ENCODE measurements around the gene ITPK1. TPM values are rescaled to one million over a fixed set of nuclear protein-coding genes. Genes with fewer than 3 reads are reported as not detected.

ITPK1 gene
- total RNA-seq, 2 donors from 2014 or later, result 77.1 to 118 TPM

DNA sequence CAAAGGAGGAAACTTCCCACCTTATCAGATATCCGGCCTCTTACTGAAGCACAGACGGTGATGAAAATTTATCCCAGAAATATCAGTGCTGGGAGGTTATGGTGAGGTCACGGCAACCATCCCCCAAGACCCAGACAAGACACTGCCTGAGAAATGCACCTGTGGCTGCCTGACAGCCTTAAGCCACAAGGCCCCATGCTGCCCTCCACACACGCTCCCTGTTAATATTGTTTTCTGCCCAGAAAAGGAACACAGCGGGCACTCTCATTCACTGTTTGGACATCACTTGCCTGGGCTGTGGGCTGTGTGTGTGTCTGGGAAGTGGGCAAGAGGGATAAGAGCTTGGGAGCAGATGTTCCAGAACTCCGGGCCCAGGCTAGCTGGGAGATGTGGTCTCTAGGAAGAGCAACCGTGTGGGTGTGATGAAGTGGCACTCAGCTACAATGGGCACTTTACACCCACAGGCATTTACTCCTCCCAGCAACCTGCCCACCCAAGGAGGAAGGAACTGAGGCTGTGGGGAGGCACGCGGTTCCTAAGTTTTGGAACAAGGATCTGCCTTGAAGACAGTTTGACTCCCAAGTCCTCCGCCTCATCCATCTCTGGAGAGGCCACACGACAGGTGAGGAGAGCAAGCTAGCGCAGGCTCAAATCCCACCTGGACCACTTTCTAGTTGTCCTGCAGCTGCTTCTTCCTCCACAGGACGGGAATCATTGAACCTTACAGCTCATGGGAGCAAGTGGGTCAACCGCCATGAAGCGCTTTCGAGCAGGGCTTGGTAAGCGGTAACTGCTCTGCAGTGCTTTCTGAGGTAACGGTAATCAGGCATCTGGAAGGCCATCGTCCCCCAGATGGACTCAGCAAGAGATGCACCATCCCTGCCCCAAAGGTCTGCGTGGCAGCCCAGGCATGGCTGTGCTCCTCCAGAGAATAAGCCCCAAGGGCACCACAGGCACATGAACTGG lies 101.4 kb downstream of the ITPK1 start:
- no peaks in the 10 kb centered on the region for H3K36me3 ChIP-seq
- no peaks in the 10 kb centered on the region for H3K9me3 ChIP-seq
- no peak overlapping the region for H3K27ac ChIP-seq
- no peak for DNase-seq (ENCODE audit: low spot score)
- H3K4me1 ChIP-seq (replicated peaks), result peaks cover 13% of the 10 kb centered on the region
- TF ChIP-seq POLR2AphosphoS5 (IDR thresholded peaks at IDR 0.05) (no peak), POLR2A (IDR thresholded peaks at IDR 0.05) (no peak)
- TF ChIP-seq, protein P1, sequence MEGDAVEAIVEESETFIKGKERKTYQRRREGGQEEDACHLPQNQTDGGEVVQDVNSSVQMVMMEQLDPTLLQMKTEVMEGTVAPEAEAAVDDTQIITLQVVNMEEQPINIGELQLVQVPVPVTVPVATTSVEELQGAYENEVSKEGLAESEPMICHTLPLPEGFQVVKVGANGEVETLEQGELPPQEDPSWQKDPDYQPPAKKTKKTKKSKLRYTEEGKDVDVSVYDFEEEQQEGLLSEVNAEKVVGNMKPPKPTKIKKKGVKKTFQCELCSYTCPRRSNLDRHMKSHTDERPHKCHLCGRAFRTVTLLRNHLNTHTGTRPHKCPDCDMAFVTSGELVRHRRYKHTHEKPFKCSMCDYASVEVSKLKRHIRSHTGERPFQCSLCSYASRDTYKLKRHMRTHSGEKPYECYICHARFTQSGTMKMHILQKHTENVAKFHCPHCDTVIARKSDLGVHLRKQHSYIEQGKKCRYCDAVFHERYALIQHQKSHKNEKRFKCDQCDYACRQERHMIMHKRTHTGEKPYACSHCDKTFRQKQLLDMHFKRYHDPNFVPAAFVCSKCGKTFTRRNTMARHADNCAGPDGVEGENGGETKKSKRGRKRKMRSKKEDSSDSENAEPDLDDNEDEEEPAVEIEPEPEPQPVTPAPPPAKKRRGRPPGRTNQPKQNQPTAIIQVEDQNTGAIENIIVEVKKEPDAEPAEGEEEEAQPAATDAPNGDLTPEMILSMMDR (IDR thresholded peaks at IDR 0.05), result no peak
- WGBS, result 92% methylated on average over 20 of the region's 20 CpGs
- no peak overlapping the region for H3K4me3 ChIP-seq
- H3K27me3 ChIP-seq (replicated peaks; ENCODE audit: insufficient read depth), result no peaks in the 10 kb centered on the region
- intact Hi-C loops (cut with DNase I), result no loop called here

- peak overlapping the region in 1 of 2 donors; percentile 20 for H3K27ac ChIP-seq
- no peak overlapping the region for H3K4me3 ChIP-seq
- no peaks in the 10 kb centered on the region for H3K27me3 ChIP-seq (replicated peaks; ENCODE audit: insufficient read depth)
- TF ChIP-seq POLR2A (IDR thresholded peaks at IDR 0.05), result no peak
- TF ChIP-seq POLR2AphosphoS5 (IDR thresholded peaks at IDR 0.05), result no peak
- TF ChIP-seq, protein P1 (IDR thresholded peaks at IDR 0.05), result no peak
- H3K36me3 ChIP-seq, result no peaks in the 10 kb centered on the region
- WGBS, result 76% methylated on average over 7 of the region's 10 CpGs
- peaks cover 7% of the 10 kb centered on the region for H3K4me1 ChIP-seq (replicated peaks)
- no peak for DNase-seq (ENCODE audit: low spot score)
- H3K9me3 ChIP-seq, result no peaks in the 10 kb centered on the region
- intact Hi-C loops (cut with DNase I), result no loop called here
Measured at GRCh38 chr14:93012951-93013719, 102.6 kb downstream of the ITPK1 start.

DNA sequence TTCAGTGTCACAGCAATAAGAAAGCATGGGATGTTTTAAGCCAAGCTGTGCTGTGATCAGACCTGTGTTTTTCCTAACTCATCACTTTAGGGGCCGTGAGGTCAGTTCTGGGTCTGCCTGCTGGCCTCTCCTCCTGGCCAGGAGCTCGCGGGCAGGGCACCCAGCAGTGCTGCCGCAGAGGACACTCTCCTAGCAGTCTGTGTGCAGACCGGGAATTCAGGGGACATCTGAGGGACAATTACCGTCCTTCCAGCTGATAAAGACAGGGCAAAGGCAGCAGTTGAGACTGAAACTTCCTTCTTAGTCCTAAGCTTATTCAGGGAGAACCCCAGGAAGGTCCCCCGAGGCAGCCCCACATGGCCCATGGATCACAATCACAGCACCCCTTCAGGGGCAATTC lies 103.2 kb downstream of the ITPK1 start:
- H3K27ac ChIP-seq, result peak overlapping the region in 1 of 2 donors; percentile 20
- no peak for DNase-seq (ENCODE audit: low spot score)
- H3K4me1 ChIP-seq (replicated peaks), result peaks cover 7% of the 10 kb centered on the region
- H3K36me3 ChIP-seq, result no peaks in the 10 kb centered on the region
- WGBS, result 96% methylated on average over 7 of the region's 7 CpGs
- no peak overlapping the region for H3K4me3 ChIP-seq
- no peaks in the 10 kb centered on the region for H3K9me3 ChIP-seq
- H3K27me3 ChIP-seq (replicated peaks; ENCODE audit: insufficient read depth), result no peaks in the 10 kb centered on the region
- TF ChIP-seq POLR2AphosphoS5 (IDR thresholded peaks at IDR 0.05) (no peak), POLR2A (IDR thresholded peaks at IDR 0.05) (no peak)
- TF ChIP-seq, protein P1 (IDR thresholded peaks at IDR 0.05), result no peak
- intact Hi-C loops (cut with DNase I), result no loop called here

DNA sequence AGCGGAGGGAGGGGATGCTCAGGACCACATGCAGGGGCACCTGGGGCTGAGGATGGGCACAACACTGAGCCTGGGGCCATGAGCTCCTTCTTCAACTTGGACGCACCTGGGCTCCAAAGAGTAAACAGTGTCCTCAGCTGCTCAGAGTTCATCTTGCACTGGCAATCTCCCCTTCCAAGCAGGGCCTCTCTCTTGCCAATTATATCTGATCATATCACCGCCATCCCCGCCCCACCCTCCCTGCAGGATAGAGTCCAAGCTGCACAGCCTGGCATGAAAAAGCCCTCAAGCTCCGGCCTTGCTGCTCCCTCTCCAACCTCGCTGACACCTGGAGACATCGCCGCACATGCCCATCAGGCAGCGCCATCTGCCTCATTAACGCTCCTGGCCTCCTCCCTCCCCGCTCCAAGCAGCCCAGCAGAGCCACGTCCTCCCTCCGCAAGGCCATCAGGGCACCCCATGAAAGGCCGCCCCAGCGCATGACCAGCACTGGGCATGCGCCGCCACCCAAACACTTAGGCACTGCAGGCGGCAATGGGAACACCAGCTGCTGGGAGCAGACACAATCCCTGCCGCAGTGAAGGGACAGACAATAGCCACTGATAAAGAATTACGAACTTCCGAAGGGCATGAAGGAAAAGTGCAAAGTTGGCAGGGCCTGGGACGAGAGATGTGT lies 103.9 kb downstream of the ITPK1 start:
- TF ChIP-seq POLR2A (IDR thresholded peaks at IDR 0.05) (no peak), POLR2AphosphoS5 (IDR thresholded peaks at IDR 0.05) (no peak)
- TF ChIP-seq, protein P1 (IDR thresholded peaks at IDR 0.05), result no peak
- Histone ChIP-seq H3K4me1 (replicated peaks) (peaks cover 11% of the 10 kb centered on the region), H3K27ac (no peak overlapping the region), H3K9me3 (no peaks in the 10 kb centered on the region), H3K27me3 (replicated peaks; ENCODE audit: insufficient read depth) (no peaks in the 10 kb centered on the region), H3K36me3 (no peaks in the 10 kb centered on the region), H3K4me3 (no peak overlapping the region)
- intact Hi-C loops (cut with DNase I), result no loop called here
- 69% methylated on average over 22 of the region's 22 CpGs for WGBS
- no peak for DNase-seq (ENCODE audit: low spot score)

Data from prostate gland (tissue), 2 donors.